NT2/D1 (cell line): ENCODE data around the gene TNFSF10.

Experiments
- SUZ12 ChIP-seq: IDR thresholded peaks from 2 replicates; pipeline ENCODE4 v1.6.1; 2011; ENCODE audit not compliant: insufficient read length, insufficient read depth; ENCODE audit errors: extremely low read depth
- YY1 ChIP-seq: IDR thresholded peaks from 2 replicates; pipeline ENCODE4 v1.6.1; 2011; ENCODE audit not compliant: insufficient read length, insufficient read depth
- ZNF274 ChIP-seq: IDR thresholded peaks from 2 replicates; pipeline ENCODE4 v1.6.1; 2011; ENCODE audit warnings: mild to moderate bottlenecking, low read depth, low read length

DNA sequence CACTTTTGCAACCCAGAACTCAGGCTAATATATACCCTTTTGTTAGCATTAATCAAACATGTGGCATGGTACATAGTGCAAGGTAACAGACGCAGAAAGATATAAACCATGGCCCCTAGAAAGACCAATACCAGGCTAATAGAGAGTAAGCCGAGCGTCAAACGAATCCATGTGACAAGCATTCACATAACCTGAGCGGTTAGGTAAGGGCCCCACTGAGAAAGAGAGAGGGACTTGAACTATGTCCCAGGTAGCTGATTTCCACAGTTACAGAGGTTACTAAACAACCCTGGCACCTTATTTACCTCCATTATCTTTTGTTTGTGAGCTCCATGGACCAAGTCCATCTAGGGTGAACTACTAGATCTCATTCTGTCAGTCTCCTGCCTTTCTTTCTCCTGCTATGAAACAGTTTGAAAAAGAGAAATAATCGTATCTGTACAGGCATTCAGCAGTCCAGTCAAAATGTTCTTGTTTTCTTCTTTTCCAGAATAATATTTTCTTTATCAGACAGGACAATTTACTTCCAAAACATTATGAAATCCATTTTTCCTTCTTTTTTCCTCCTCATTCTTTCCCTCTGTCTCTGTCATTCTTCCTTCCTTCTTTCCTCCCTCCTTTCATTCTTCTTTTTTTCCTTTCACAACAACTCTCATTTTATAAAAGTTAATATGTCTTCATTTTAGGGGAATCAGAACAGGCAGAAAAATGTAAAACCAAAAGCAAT lies 30.5 kb upstream of the TNFSF10 start:
- TF ChIP-seq YY1 (no peak), ZNF274 (no peak), SUZ12 (no peak)
